H4 (cell line): ENCODE results near the gene WDR5. TPM values are rescaled to one million over a fixed set of nuclear protein-coding genes. Genes with fewer than 3 reads are reported as not detected.

Source experiments
- DNase-seq: peaks from one replicate; pipeline ENCODE4 v3.0.0-alpha.2; 2015; ENCODE audit warnings: low spot score
- total RNA-seq: library from RNA; depleted of rRNA; stranded (reverse); fragments of >200 nt; shearing (Covaris generic); gene quantifications from 2 replicates; pipeline ENCODE4 v1.2.3, GENCODE V29; 2014

The WDR5 gene
- total RNA-seq, 1 experiment from 2014 or later, result 30.7 TPM

DNA sequence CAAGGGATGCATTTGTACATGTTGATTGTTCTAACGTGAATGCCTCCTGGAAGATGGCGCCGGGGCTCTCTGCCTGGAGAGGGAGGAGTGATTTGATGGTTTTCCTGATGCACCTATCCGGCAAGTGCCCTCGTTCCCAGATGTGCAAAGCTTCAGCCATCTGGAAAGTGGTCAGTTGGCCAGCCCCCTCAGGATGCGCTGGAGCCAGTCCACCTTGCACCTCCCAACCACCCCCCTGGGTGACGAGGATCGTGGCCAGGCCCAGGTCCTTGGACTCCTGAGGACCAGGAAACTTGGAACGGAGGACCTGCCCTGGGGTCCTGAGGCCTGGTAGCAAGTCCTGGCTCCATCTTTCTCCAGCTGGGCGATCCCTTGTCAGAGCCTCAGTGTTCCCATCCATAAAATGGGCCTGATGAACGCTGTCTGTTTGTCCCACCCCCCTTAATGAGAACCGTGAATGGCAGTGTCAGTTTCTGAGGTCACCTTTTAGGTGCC lies 52.1 kb downstream of the WDR5 start:
- DNase-seq, result no peak

DNA sequence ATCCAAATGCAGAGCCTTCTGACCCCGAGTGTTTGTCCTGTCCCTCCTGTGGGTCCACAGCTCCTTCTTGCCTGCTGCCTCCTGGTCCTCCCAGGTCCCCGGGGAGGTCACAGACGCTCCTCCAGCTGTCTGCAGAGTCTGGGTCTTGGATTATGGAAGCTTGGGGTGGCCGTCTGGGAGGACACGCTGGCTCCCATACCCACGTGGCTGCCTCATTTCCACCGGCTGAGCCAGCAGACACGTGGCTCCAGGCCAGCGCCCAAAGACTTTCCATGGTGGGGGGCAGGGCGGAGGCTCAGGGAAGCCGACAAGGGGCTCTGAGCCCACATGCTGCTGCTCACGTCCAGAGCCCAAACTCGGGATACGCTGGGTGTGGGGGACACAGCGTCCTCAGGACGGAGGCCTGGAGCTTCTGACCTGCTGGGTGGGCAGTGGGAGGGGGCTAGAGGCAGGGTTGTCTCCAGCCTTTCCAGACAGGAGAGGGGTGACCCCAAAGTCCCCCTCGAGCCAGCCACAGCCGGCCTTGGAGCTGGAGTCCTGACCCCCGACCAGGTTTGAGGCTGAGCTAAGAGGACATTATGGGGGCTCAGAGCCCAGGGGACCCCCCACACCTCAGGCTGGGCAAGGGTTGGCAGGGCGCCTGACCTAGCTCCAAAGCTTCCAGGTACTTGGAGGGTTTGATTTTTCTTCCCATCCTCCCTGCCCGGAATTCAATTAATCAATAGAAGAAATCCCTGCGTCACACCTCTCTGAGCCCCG lies 52.7 kb downstream of the WDR5 start:
- DNase-seq, result no peak

DNA sequence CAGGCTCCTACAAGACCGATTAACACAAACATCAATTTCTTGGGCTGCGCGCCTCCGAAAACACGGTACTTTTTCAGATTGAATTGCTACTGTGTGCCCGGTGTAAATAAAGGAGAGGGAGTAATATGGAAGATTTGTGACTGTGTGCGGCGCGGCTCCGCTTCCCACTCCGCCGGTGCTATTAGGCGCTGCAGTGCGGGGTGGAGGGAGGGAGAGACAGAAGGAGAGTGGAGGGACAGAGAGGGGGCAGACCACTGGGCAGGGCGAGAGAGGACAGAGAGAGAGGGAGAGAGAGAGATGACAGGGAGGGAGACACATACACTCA lies 53.2 kb downstream of the WDR5 start:
- no peak for DNase-seq

DNA sequence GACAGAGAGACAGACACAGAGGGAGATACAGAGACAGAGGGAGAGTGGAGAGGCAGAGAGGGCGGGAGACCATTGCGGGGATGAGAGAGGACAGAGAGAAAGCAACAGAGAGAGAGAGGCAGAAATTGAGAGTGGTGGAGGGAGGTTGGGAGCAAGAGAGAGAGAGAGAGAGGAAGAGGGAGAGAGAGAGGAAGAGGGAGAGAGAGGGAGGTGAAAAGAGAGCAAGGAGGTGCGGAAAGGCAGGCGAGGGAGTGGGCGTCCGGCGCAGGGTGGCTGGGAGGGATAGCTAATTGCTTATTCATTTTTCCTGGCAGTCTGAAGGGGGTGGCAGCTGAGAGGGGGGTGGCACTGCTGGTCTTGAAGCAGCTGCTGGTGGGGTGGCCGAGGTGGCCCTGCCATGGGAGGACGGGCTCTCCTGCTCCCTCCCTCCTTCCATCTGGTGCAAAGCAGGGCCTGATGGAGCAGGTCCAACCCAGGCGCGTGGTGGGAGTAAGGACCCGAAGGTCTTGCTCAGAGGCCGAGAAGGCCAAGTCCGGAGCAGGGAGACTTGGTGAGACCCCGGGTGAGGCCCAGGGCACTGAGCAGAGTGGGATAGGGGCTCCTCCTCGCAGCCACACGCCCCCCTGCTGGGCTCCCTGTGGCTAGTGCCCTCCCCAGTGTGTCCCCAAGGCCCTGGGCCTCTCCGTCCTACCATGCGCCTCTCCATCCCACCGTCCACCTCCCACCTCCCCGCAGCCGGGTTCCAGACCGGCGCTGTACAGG lies 53.8 kb downstream of the WDR5 start:
- no peak for DNase-seq

DNA sequence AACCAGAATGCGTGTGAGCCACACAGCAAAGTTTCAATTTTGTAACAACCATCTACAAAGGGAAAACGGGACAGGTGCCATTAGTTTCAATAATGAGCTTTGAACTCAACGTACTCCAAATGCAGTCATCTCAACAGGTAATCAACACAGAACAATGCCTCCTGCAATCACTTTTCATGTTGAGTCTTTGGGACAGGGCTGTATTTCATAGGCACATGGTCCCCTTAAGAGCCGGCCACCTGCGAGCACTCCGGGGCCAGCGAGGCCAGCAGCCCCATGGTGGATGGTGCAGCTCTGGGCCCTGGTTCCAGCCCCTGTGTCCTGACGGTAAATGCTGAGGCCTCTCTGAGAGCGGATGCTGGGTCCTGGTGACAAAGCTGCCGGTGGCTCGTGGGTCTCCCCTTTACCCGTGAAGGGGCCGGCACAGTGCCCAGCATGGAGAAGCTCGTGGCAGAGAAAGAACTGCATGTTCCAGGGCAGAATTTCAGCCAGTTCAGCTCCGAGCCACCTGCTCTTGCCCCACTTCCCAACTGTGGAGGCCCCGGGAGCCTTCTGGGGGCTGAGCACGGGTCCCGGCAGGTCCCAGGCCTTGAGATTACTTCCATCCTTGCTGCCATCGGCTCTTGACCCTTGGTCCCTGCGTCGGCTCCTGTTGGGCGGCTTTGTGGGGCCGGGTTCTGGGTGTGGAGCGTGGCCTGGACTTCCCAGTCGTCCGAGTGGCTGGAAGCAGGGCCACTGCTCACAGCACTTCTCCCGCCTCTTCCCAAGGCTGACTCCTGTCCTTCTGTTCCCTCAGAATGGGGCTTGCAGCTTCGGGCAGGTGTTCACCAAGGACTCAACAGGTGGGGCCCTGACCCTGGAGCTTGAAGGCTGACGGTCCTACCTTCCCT lies 54.6 kb downstream of the WDR5 start:
- DNase-seq, result no peak

DNA sequence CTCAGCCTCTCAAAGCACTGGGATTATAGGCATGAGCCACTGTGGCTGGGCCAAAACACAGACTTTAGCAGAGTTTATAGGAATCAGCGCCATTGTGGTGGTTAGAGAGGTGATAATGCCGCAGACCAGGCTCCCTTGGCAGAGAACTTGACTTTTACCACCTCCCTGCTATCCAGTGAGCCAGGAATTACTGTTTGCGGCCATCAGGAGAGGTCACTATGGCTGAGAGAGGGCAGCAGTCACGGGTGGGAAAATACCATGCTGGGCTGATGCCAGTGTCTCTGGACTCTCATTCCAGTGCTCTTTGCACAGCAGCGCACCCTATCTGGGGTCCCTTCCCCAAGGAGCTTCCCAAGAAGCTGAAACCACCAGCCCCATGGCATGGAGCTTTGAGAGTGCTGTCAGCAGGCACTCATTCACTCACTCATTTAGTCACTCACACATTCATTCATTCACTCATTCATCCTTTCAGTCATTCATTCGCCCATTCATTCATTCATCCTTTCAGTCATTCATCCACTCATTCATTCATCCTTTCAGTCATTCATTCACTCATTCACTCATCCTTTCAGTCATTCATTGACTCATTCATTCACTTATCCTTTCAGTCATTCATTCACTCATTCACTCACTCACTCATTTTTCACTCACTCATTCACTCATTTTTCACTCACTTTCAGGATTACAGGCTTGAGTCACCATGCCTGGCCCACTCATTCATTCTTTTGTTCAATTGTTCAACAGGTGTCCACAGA lies 55.8 kb downstream of the WDR5 start:
- no peak for DNase-seq

DNA sequence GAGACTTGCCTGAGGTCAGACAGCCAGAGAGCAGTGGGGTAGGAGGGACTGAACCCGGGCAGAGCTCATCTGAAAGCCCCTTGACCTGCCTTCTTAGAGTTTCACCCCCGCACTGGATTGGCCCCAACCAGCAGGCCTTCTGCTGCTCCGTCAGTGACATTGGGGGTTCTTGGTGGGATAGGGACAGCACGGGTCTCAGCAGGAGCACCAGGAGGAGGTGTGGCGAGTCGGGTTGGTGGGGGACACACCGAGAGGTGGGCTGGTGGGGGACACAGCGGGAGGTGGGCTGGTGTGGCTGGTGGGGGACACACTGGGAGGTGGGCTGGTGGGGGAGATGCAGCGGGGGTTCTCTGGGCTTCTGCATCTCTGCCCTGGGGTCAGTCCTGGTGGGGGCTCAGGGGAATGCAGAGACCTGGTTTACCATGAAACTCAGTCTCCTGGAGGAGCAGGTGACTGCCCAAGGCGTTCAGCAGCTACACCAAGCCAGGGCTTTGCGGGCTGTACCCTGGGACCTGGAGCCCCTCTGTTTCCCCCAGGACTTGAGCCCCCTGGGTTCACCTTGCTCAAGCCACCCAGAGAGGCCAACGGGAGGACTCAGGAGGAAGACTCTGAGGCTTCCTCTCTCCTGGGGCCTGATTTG lies 56.5 kb downstream of the WDR5 start:
- DNase-seq, result no peak

DNA sequence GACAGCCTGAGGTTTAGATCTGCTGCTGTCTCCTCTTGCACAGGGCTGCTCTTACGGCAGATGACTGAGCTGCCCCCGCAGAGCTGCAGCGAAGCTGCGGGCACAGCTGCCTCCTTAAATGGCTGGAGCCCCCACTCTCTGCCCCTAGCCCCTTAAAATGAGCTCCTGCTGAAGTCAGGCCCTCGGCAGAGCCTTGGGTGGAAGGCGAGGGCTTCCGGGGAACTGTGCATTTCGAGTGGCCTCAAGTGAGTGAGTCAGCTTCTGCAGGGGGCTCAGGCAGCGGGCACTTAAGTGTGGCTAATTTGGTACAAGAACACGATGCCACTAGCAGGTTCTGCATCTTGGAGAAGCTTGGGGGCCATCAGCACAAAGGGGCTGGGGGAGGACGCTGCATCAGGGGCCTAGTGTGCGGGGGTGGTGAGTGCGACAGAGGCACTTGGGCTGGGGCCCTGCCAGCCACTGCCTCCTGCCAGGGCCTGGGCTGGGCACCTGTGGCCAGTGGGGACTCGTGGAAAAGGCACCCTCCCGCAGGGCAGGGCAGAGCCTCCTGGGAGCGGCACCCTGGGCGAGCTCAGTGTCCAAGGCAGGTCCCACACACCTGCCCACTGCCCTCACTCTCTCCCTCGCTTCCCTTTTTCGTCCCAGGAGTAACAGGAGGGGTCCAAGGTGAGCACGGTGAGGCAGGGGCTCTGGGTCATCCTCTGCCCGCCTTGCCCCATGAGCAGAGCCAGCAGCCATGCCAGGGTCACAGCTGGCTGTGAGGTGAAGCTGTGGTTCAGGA lies 57.3 kb downstream of the WDR5 start:
- DNase-seq, result no peak

DNA sequence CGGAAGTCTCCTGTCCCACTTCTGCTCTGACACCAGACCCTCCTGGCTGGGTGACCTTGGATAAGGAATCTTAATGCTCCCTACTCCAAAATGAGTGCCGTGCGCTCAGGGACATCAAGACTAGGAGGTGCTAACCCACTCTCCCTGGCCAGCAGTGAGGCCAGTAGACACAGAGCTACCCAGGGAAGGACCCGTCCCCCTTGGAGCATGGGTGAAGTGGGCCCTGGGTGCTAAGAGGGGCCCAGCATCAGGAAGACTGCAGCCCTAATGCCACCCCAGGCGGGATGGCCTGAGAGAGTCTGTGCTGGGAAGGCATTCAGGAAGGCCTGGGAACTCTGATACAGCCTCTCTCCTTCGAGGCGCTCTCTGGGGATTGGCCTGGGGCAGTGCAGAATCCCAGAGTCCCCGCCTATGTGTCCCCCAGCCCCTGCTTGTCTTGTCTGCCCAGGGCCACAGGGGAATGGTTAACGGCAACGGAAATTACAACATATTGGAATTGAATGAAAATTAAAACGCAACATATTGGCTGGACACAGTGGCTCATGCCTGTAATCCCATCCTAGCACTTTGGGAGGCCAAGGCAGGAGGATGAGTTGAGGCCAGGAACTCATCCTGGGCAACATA lies 58.1 kb downstream of the WDR5 start:
- DNase-seq, result no peak

DNA sequence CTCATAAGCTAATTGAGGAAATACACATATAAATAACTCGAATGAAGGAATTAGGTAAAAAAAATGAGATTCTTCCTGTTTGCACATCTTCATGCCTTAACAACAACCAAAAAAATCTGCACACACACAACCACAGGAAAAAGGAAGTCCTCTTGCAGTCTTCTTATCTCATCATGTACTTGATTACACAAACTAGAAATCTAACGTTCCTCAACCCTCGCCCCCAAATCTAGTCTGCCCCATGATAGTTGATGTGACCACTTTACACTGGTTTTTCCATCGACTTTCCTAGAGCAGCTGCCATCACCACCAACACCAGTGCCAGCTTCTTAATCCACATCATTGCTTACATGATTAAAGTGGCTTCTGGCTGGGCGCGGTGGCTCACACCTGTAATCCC lies 59.7 kb downstream of the WDR5 start:
- DNase-seq, result no peak

DNA sequence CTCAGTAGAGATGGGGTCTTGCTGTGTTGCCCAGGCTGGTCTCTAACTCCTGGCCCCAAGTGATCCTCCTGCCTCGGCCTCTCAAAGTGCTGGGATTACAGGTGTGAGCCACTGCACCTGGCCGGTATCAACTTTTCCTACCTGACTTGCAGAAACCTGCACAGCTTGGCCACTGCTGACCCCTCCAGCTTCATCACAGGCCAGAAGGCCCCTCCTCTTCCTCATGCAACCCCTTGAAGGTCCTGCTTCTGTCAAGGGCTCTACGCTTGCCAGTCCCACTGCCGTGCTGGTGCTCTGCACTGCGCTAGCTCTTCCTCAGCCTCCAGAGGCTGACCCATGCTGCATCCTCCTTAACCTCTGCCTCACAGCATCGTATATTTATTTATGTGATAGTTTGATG lies 61.0 kb downstream of the WDR5 start:
- no peak for DNase-seq

DNA sequence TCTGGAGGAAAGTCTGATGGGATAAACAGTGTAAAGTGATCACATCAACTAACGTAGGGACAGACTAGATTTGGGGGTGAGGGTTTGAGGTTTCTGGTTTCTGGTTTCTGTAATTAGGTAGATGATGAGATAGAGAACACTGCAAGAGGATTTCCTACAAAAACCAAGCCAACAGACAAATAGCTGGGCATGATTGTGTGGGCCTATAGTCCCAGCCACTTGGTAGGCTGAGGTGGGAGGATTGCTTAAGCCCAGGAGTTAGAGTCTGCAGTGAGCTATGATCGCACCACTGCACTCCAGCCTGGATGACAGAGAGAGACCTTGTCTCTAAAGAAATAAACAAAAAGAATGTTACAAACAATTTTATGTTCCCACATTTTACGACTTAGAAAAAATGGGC lies 62.9 kb downstream of the WDR5 start:
- DNase-seq, result no peak

DNA sequence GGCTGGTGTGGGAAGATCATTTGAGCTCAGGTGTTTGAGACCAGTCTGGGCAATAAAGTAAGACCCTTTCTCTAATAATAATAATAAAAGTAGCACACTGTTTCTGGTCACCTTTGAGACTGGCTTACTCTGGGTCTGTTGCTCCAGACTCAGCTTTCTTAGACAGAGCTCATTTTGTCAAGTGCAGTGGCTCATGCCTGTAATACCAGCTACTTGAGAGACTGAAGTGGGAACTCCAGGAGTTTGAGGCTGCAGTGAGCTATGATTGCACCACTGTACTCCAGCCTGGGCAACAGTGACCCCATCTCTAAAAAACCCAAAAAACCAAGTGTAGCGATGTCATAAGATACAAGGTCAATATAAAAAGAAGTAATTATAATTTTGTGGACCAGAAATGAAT lies 64.8 kb downstream of the WDR5 start:
- DNase-seq, result no peak

DNA sequence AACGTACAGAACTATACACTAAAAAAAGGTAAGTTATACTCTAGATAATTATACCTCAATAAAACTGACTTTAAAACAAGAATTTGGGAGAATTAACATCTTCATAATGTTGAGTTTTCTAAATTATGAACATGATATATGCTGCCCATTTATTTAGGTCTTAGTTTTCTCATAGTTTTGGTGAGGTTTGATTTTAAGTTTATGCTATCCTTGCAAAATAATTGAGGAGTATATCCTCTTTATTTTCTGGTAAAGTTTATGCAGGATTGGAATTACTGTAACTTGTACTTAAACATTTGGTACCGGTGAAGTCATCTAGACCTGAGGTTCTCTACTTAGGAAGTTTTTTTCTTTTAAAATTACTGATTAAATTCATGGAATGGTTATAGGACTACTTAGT lies 67.3 kb downstream of the WDR5 start:
- no peak for DNase-seq

DNA sequence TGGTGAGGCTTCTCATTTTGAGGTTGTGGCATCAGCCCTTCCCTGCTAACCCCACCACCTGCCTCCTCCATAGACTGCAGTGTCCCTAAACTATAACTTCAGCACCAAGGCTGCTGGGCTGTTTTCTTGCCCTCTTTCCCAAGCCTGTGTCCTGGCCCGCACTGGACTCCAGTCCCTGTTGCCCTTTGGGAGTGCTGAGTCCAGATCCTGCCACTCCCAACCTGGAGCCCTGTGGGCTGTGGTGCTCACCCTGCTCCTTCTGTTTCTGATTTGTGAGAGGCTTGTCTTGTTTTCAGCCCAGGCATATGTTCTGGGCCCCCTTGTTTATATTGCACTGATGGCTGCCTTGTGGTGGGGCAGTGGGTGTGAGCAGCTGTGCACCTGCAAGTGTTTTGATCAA lies 68.2 kb downstream of the WDR5 start:
- DNase-seq, result no peak

DNA sequence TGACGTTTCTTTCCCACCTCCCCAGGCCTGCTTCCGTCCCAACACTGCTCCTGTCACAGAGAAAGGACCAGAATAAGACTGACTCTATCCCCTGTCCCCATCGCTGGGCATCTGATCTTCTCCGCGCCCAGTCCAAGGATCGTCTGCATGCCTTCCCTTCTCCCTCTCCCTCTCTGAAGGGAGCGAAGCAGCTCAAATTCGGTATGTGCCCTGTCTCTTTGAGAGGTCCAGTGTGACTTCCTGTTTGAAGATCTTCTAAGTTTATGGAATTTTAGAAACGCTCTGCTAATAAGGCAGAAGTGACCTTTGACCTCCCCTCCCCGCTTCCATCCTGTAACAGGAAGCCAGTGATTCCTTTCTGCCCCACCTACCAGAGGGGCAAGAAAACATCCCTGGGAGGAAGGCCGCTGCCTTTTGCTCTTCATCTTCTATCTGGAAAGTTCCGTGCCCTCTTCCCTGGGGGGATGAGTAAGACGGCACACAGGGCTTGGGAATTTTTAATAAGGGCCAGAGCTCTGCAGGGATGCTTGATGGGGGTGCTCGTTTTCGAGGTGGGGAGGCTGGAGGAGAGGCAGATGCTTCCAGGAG lies 69.2 kb downstream of the WDR5 start:
- no peak for DNase-seq

DNA sequence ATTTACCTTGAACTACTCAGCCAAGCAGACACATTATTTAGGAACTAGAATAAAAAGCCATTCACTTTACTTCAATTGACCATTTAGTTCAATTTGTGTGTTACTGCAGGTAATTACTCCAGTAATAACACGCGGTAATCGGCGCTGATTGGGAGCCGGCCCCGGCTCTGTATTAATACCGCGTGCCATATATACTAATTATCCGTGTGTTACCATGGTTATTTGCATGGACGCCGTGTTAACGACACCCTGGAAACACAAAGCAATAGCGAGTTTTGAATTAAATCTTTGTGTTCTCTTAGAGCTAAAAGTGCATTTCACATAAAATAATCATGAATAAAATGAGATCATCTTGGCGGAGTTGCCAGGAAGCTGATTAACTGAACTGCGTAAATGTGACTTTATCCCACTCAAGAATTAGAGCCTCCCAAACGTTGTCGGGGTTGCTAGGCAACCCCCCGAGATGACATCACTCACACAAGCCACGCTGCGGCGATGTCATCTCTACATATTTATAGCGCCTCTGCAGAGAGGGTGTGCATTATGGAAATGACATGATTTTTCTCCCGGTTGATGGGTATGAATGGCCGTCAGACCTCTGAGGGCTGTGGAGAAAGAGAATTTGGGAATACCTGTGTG lies 69.9 kb downstream of the WDR5 start:
- DNase-seq, result no peak

DNA sequence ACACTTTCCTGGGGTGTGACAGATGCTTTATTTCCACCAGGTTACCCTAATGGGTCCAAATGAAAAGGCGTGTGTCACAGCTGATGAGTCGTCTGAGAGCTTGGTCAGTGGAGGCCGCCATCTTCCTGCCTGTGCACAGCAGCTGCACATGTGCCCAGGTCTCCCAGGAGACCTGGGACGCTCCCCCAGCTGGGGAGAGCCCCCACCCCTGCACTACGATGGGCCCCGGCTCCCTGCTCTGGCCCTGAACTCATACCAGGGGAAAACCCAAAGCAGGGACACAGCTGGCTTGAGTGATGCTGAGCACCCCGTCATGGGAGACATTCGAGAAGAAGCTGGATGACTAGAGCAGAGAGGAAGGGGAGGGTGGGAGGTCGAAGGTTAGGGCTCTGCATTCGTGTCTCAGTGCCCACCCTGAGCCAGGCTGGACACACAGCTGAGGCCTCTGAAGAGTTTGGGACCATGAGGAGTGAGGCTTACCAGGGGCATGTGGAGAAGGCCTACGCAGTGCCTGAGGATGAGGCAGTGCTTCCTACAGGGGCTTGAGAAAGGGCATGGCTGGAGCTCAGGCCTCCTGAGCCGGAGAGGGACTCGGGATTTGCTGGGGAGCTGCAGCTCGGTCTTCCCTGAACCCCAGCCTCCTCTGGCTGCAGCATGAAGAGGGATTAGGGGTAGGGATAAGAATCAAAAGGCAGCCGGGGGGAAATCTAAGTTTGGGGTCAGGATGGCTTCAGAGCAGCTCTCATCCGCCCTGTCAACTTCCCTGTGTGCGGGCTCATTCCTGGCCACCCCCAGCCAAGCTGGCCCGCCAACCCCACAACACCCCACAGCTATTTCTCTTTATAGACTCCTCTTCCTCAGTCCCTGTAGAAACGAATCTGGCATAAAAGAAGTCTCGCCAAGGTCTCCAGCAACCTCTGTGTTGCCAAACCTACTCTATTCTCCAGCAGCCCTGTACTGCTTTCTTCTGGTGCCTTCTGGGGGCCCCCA lies 70.7 kb downstream of the WDR5 start:
- DNase-seq, result no peak
